NCI-H1694 (cell line): ENCODE measurements around the gene QSOX1.

ENCODE experiments used
- DNase-seq: peaks from one replicate; lab custom pipeline; 2025; lab: John Stamatoyannopoulos, UW

Gene QSOX1

GRCh38 chr1:180145446-180145845 lies 9.2 kb upstream of the QSOX1 start:
- no peak for DNase-seq

GRCh38 chr1:180150982-180151381 lies 3.7 kb upstream of the QSOX1 start:
- no peak for DNase-seq

DNA sequence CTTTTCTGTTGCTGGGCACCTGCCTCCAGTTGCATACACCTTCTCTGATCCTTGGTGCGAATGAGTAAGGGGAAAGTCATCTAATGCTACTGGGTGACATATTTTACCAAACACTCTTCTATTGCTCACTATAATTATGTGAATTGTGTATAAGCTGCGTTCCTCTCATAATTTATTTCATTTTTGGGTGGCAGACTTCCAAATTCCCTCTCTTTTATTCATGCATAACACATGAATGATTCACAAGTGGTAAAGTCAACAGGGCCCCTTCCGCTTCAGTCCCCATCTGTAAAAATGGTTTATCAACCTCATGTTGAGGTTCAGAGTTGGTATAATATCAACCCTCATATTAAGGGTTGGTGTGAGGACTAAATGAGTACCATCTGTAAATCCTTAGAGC lies 3.2 kb upstream of the QSOX1 start:
- DNase-seq = peak; percentile 81

DNA sequence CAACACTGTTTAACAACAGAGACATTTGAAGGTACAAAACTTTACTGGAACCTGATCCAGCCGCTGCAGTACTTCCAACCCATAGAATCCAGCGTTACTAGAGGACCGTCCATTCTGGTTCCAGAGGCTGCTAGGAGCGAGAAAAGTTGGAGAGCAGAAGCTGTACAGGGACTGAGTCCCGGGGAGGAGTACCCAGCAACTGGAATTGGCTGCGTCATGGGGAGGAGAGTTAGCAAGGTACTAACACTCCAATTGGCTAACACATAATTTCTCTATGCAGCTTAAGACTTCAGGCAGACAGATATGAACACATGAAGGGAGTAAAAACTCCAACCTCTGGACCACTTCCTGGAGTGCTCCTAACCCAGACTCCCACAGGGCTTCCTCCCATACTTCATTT lies 2.1 kb upstream of the QSOX1 start:
- no peak for DNase-seq

DNA sequence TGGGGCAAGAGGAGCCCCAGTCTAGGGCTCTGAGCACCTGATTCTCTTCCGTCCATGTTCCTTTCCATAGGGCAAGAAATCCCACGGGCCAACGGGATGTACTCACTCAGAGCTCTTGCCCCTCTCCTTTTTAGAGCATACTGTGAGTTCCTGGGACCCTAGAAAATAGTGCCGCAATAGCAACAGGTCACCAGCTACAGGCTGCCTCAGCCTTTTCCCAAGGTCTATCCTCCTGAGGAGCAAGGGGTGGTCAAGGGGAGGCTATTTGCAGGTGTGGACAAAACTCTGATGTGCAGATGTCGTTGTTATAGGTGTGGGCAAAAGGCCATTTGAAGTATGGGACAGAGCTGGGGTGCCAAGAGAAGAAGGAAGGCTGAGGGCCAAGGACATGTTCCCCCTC lies 1.6 kb upstream of the QSOX1 start:
- DNase-seq = no peak

GRCh38 chr1:180154003-180154324 lies 705 bp upstream of the QSOX1 start:
- DNase-seq = no peak

DNA sequence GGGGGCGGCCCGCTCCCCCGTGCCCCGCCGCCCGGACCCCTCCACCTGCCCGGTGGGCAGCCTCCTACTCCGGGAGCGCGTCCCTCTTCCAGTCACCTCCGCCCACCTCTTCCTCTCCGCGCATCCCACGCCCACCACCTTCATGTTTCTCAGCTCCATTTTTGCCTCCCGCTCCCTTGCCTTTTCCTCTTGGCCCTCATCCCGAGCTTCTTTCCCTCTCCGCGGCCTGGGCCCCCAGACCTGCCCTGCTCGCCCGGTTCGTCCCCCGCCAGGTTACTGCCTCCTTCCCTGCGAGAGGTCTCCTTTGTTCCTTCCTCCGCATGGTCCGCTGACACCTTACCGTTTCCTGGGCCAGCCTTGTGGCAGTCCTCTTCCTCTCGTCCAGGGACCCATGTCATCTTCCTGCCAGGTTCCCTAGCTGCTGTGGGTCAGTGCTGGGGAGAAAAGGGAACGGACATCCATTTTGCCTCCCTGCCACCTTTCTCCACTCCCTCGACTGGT lies 563 bp downstream of the QSOX1 start:
- DNase-seq = no peak

- no peak for DNase-seq
Observed at GRCh38 chr1:180156201-180156600, 1.5 kb downstream of the QSOX1 start.

DNA sequence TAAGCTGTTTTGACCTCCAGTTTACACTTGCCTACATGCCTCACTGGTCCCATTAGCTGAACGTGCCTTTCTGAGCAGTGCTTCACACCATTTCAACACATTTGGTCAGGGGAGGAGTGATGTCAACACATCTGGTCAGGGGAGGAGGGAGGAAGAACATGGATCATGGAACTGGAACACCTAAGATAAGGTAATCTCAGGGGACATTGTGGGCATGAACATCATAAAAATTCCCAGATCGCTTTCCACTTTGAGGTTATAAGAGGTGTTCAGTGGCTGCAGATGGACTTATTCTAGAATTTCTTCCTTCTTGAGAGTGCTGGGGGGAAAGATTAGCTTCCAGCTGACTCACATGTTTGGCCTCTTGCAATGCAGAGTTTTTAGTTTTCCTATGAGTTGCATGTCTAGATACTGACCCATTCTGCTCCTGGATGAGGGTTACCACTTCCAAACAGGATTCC lies 2.0 kb downstream of the QSOX1 start:
- no peak for DNase-seq

DNA sequence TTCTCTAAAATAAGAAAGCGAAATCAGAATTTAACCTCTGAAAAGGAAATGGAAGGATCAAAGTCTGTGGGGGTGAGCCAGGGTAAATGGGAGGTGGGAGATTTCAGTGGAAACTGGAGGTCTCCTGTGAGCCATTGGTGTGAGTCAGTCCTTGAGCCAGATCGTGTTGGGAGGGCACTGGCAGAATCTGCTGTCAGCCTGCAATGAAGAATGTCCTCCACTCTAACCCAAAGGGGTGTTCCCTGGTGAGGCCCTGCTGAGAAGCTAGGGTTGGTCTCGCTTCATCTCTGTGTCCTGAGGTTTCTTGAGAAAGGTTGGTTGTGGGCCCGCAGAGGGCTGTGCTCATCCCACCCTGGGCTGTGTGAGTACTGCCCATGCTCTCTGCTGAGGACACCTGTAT lies 2.4 kb downstream of the QSOX1 start:
- DNase-seq = no peak

- no peak for DNase-seq
Observed at GRCh38 chr1:180157576-180158057, 2.9 kb downstream of the QSOX1 start.

DNA sequence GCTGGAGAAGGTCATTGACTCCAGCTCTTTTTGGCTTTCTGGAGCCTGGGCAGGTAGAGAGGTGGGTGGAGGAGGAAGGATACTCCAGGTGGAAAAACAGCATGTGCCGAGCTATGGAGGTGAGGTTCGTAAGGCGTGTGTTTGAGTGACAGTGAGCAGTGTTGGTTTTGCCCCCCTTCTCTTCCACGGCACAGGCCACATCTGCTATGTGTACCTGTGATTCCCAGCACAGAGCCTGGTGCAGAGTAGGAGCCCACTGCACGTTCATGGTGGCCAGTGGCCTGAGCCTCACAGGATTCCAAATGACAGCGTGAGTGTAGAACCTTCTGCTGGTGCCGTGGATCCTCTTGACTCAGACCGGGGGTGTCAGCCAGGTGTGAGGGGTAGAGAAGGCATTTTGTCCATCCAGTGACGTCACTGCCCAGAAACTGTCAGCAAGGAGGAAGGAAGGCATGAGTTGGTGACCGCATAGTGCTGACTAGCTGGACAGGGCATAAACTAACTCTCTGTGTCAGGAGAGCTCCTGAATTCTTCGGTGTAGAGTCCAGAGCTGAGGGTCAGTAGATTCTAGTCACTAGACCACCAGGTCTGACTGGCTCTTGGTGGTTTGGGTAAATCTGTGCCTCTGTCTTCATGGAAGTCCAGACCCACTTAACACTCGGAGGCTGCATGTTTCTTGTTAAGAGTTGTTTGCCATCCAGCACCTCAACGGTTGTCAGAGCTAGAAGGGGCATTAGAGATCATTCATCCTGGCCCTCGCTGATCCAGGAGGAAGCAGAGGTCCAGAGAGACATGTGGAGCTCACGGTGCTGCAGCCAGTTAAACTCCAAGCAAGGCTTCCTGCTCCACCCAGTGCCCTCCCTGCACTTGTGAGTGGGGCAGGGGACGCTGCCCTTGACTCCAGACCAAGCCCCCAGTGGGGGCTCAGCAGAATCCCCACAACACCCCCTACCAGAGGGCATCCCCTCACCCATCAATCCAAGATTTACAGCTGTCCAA lies 3.8 kb downstream of the QSOX1 start:
- no peak for DNase-seq

DNA sequence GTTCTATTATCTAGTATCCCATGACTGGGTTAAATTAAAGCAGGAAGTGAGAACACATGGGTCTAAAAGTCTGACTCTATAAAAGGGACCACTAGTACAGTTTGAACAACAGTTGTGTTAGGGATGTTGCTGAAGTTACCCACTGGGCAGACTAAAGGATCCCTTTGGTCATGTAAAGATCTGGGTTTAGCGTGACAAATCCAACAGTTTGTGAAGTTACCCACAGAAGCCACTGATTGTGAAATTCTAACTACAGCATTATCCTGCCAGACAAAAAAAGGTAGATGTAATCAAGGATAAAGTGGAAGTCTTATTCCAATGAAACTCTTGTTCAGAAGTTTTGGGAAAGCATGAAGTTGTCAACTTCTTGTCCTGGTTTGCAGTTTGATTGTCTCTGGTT lies 5.7 kb downstream of the QSOX1 start:
- DNase-seq = no peak

DNA sequence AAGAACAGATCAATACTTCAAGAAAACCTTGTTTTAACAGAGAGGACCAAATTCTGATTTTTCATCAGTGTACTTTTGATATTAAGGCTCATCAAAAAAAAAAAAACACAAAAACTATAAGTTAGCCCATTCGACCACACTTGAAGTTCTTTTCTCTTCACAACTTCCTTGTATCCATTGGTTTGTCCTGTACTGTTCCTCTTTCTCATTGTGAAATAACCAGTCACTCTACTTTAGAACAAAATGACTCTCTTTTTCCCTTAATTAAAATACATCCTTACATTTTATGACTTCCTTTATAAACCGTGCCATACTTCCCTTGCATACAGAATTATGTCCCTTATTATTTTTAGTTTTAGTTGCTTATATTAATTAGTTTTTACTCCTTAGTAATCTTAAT lies 8.4 kb downstream of the QSOX1 start:
- DNase-seq = no peak

GRCh38 chr1:180165096-180165495 lies 10.4 kb downstream of the QSOX1 start:
- DNase-seq = no peak

- no peak for DNase-seq
Observed at GRCh38 chr1:180165509-180166435, 11.1 kb downstream of the QSOX1 start.

GRCh38 chr1:180166436-180166800 lies 11.7 kb downstream of the QSOX1 start:
- DNase-seq = no peak

DNA sequence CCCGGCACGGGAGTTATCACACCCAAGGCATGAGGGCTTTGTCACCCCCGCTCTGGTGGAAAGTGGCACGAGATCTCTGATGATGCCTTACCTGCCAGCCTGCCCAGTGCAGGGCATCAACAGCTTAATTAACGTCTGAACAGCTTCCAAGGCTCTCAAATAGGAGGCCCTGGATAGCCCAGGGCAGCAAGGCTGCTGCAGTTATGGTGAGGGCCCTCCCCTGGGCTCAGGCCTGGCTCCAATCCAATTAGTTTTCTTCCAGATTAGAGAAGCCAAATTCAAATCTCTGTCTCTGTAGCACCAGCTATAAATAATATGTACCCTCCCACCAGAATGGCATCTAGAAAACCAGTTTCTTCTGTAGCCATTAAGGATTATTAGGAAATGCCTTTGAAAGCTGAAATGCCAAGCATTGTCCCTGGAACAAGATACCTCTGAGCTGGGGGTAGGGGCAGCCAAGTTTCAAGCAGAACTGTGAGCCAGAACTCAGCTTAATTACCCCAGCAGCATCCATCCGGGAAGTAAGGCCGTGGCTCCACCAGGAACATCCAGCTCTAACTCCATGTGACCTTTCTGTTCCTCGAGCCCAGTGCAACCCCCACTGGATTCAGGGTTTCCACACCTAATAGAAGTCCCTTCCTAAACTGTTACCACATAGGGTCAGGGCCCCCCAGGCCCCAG lies 12.5 kb downstream of the QSOX1 start:
- no peak for DNase-seq

- DNase-seq = no peak
Observed at GRCh38 chr1:180167721-180168467, 13.2 kb downstream of the QSOX1 start.

DNA sequence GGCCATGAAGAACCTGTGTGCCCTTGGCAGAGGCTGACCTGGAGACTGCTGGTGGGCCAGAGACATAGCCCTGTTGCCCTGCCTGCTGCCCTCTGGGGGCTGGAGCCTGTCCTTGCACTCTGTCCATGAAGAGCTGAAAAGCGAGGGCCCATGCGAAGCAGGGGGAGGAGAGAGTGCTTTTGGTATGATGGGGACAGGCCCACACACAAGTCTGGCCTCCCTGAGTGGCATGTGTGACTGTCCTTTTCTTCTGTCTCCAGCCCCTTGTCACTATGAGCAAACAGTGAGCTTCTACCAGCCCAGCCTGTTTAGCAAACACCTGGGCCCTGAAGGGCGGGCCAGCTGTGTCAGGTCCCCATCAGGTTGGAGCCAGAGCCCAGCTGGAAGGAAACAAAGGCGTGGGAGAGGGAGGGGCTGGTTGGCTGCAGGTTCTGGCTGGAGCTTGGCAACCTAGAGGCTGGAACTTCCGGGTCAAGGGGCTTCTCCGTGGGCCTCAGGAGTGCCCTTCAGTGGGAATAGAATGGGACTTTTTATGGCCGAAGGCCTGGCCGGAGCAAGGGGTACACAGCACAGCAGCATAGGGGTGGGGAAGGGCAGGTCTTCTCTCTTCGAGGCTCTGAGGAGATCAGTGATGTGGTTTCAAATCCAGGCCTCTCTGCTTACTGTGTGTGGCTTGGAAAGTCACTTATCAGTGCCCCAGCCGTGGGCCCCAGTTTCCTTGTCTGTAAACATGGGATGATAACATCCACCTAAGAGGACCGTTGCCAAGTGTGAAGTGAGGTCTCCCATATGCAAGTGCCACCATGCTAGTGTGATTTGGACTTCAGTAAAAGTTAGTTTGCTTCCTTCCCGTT lies 14.3 kb downstream of the QSOX1 start:
- peak; percentile 30 for DNase-seq
